ENCODE measurements around the gene GNG2. TPM values are rescaled to one million over a fixed set of nuclear protein-coding genes. Genes with fewer than 3 reads are reported as not detected.

The GNG2 gene
- total RNA-seq, 1 donor from 2014 or later: 9.3 TPM

GRCh38 chr14:51959928-51960327 lies 99.5 kb downstream of the GNG2 start:
- Mint-ChIP-seq H3K4me3 (ENCODE audit: low read depth) (no peak overlapping the region), H3K9me3 (ENCODE audit: low read depth) (peaks cover 29% of the 10 kb centered on the region), H3K27me3 (no peaks in the 10 kb centered on the region), H3K36me3 (ENCODE audit: insufficient read depth) (peaks cover 9% of the 10 kb centered on the region), H3K4me1 (ENCODE audit: low read depth) (peaks cover 7% of the 10 kb centered on the region), H3K27ac (no peak overlapping the region)
- DNase-seq (ENCODE audit: low spot score, unreplicated experiment): no peak
- TF ChIP-seq CTCF (IDR thresholded peaks at IDR 0.05; ENCODE audit: unreplicated experiment): no peak

GRCh38 chr14:51960866-51961265 lies 100.5 kb downstream of the GNG2 start:
- H3K27ac Mint-ChIP-seq: no peak overlapping the region
- DNase-seq (ENCODE audit: low spot score, unreplicated experiment): no peak

GRCh38 chr14:51962711-51963110 lies 102.3 kb downstream of the GNG2 start:
- H3K4me3 Mint-ChIP-seq (ENCODE audit: low read depth): no peak overlapping the region
- no peak for TF ChIP-seq CTCF (IDR thresholded peaks at IDR 0.05; ENCODE audit: unreplicated experiment)
- no peak for DNase-seq (ENCODE audit: low spot score, unreplicated experiment)

More at GRCh38 chr14:51960866-51961265, 100.5 kb downstream of the GNG2 start:
- Mint-ChIP-seq H3K4me3 (ENCODE audit: low read depth) (no peak overlapping the region), H3K36me3 (ENCODE audit: insufficient read depth) (peaks cover 9% of the 10 kb centered on the region), H3K27me3 (no peaks in the 10 kb centered on the region), H3K4me1 (ENCODE audit: low read depth) (peaks cover 7% of the 10 kb centered on the region), H3K9me3 (ENCODE audit: low read depth) (peaks cover 29% of the 10 kb centered on the region)
- TF ChIP-seq CTCF (IDR thresholded peaks at IDR 0.05; ENCODE audit: unreplicated experiment): no peak

GRCh38 chr14:51963286-51963685 lies 102.9 kb downstream of the GNG2 start:
- Mint-ChIP-seq H3K4me1 (ENCODE audit: low read depth) (peaks cover 7% of the 10 kb centered on the region), H3K9me3 (ENCODE audit: low read depth) (peaks cover 20% of the 10 kb centered on the region), H3K36me3 (ENCODE audit: insufficient read depth) (peaks cover 9% of the 10 kb centered on the region), H3K4me3 (ENCODE audit: low read depth) (no peak overlapping the region), H3K27me3 (no peaks in the 10 kb centered on the region), H3K27ac (no peak overlapping the region)
- DNase-seq (ENCODE audit: low spot score, unreplicated experiment): no peak
- no peak for TF ChIP-seq CTCF (IDR thresholded peaks at IDR 0.05; ENCODE audit: unreplicated experiment)

More at GRCh38 chr14:51962711-51963110, 102.3 kb downstream of the GNG2 start:
- no peaks in the 10 kb centered on the region for H3K27me3 Mint-ChIP-seq
- H3K9me3 Mint-ChIP-seq (ENCODE audit: low read depth): peaks cover 24% of the 10 kb centered on the region
- H3K27ac Mint-ChIP-seq: no peak overlapping the region
- H3K4me1 Mint-ChIP-seq (ENCODE audit: low read depth): peaks cover 7% of the 10 kb centered on the region
- peaks cover 9% of the 10 kb centered on the region for H3K36me3 Mint-ChIP-seq (ENCODE audit: insufficient read depth)

GRCh38 chr14:51967521-51967920 lies 107.1 kb downstream of the GNG2 start:
- no peaks in the 10 kb centered on the region for H3K36me3 Mint-ChIP-seq (ENCODE audit: insufficient read depth)
- H3K27me3 Mint-ChIP-seq: no peaks in the 10 kb centered on the region
- no peaks in the 10 kb centered on the region for H3K9me3 Mint-ChIP-seq (ENCODE audit: low read depth)
- H3K4me3 Mint-ChIP-seq (ENCODE audit: low read depth): no peak overlapping the region
- no peak overlapping the region for H3K27ac Mint-ChIP-seq
- peaks cover 1% of the 10 kb centered on the region for H3K4me1 Mint-ChIP-seq (ENCODE audit: low read depth)
- DNase-seq (ENCODE audit: low spot score, unreplicated experiment): no peak
- no peak for TF ChIP-seq CTCF (IDR thresholded peaks at IDR 0.05; ENCODE audit: unreplicated experiment)

Measured in progenitor cell of endocrine pancreas (in vitro differentiated cells).